Activated naive CD8-positive, alpha-beta T cell treated with anti-CD3 and anti-CD28 coated beads, Interleukin-2, amount 10 ng/mL, durations not matched to agents 7 days and 5 days (primary cell): ENCODE data around the gene TMTC2. TPM values are rescaled to one million over a fixed set of nuclear protein-coding genes. Genes with fewer than 3 reads are reported as not detected.
A peak's percentile ranks its signal among the peaks of the same experiment; 100 is the strongest.

Experiments
- ATAC-seq: fragments of 150-1000 bp; cut with Tn5 transposase; one replicate; pipeline ENCODE4 v1.10.0; 2021; ENCODE audit warnings: low read depth, moderate library complexity
- POLR2A ChIA-PET: fragments of 350-600 bp; sonication (Branson Sonifier 250); formaldehyde crosslinking; loops from one replicate; lab custom pipeline; 2021; ENCODE audit warnings: antibody characterized with exemption; lab: Charles Lee
- DNase-seq: peaks from one replicate; pipeline ENCODE4 v3.0.0; 2021
- H3K27ac Mint-ChIP-seq: one replicate; pipeline ENCODE4 v1.8.0; 2022; ENCODE audit warnings: mild to moderate bottlenecking, mixed read lengths
- H3K27me3 Mint-ChIP-seq: one replicate; pipeline ENCODE4 v1.8.0; 2022; ENCODE audit warnings: mild to moderate bottlenecking, moderate library complexity, mixed read lengths
- H3K36me3 Mint-ChIP-seq: one replicate; pipeline ENCODE4 v1.8.0; 2021; ENCODE audit warnings: mild to moderate bottlenecking, mixed read lengths
- H3K4me1 Mint-ChIP-seq: one replicate; pipeline ENCODE4 v1.8.0; 2021; ENCODE audit warnings: mixed read lengths
- H3K4me3 Mint-ChIP-seq: one replicate; pipeline ENCODE4 v1.8.0; 2022; ENCODE audit warnings: mild to moderate bottlenecking, moderate library complexity, mixed read lengths
- H3K9me3 Mint-ChIP-seq: one replicate; pipeline ENCODE4 v1.8.0; 2021; ENCODE audit warnings: mixed read lengths
- total RNA-seq, 2 experiments: library from RNA; stranded (reverse); gene quantifications; one replicate each; pipeline ENCODE4 v1.2.3, GENCODE V29; 2021

TMTC2 gene
- total RNA-seq, 2 experiments from 2014 or later = 3.3 to 4.1 TPM

DNA sequence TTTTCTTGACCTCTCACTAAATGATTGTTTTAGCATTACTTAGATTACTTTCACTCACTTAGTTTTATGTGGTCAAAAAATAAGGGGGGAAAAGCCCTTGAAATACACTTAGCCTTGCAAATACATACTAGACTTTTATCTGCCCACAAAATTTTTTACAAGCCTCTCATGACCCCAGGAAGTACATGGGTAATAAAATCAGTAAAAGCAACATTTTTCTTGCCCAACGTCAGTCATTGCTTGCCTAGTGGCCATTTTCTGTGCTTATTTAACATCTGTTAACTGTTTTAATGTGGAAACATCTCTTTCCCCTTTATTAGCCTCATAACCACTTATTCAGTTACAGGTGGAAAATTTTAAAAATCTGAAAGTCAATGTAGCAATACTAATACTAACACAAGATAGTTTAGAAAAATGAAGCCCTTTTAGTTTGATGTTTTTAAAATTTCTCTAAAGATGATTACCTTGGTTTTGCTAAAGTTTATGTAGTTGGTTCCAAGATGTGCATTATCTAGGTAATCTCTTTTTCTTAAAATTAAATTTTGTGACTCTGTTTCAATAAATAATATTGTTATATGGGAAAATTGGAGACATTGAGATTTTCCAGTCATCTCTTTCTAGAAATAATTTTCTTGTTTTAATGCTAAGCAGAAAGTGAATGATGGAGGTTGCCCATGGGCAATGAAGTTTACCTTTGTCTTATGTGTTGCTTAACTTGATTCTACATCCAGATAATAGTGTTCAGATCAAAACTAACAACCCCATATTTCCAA is 175.5 kb downstream of the TMTC2 start:
- Mint-ChIP-seq H3K27me3 (peaks cover 2% of the 10 kb centered on the region), H3K27ac (no peak overlapping the region), H3K36me3 (peaks cover 1% of the 10 kb centered on the region), H3K4me1 (no peaks in the 10 kb centered on the region), H3K9me3 (peaks cover 4% of the 10 kb centered on the region), H3K4me3 (no peak overlapping the region)
- ATAC-seq (no peak), DNase-seq (no peak)
- POLR2A ChIA-PET = no interaction called here

DNA sequence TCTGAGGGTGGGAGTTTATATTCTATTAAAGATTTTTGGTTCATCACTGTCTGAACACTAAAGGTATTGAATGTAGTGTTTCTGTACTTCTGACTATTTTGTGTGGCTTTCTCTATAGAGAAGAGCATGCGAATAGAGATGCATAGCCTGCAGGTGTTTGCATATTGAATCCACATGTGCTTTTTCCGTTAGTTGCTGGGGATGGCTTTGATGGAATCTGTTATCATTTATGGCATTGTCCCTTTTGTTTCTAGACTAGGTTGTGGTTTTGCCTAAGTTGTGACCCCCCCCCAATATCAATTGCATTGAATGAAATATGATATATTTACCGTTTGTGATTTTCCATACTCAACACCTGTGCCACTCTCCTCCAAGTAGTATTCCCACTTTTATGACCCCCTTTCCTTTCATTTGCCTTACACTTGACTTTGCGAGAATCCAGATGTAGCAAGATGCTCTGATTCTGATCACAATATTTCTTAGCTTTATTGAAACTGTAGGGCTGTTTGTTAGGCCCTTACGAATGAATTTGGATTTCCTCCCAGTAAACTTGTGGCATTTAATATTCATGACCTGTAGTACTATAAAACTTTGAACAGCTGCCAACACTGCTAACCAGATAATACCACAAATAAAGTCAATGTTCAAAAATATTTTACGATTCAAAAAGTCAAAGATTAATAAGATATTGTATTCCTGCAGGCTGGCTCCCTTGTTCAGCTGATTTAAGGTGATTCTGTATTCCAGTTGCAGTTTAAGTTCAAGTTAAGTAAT is 176.4 kb downstream of the TMTC2 start:
- no peak for DNase-seq
- Mint-ChIP-seq H3K4me3 (no peak overlapping the region), H3K36me3 (peaks cover 1% of the 10 kb centered on the region), H3K4me1 (no peaks in the 10 kb centered on the region), H3K27ac (no peak overlapping the region), H3K27me3 (peaks cover 2% of the 10 kb centered on the region), H3K9me3 (peaks cover 4% of the 10 kb centered on the region)
- POLR2A ChIA-PET = no interaction called here
- ATAC-seq = no peak

DNA sequence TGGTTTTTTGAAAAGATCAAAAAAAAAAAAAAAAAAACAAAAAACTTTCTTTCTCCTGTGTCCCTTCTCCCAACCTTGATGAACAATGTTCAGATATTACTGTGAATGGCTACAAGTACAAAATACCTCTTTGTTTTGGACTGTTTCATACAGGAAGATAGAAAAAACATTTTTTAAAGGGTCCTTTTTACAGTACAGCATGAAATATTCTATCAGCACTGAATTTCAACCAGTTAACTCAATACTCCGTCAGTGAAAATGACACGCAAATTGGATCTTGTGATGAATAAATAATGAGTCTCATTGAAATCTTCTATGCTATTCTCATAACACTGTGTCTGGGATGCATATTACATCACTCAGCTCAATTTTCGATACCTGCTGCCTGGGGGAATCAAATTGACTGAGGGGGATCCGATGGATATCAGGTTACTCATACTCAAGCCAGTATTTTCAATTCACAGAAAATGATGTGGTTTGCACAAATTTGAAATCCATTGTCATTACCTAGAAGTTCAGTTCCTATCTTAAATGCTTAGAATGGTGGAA is 179.6 kb downstream of the TMTC2 start:
- Mint-ChIP-seq H3K9me3 (peaks cover 4% of the 10 kb centered on the region), H3K27ac (no peak overlapping the region), H3K4me3 (no peak overlapping the region), H3K36me3 (peaks cover 1% of the 10 kb centered on the region), H3K4me1 (no peaks in the 10 kb centered on the region), H3K27me3 (peaks cover 2% of the 10 kb centered on the region)
- no peak for ATAC-seq
- DNase-seq = no peak
- POLR2A ChIA-PET = no interaction called here

DNA sequence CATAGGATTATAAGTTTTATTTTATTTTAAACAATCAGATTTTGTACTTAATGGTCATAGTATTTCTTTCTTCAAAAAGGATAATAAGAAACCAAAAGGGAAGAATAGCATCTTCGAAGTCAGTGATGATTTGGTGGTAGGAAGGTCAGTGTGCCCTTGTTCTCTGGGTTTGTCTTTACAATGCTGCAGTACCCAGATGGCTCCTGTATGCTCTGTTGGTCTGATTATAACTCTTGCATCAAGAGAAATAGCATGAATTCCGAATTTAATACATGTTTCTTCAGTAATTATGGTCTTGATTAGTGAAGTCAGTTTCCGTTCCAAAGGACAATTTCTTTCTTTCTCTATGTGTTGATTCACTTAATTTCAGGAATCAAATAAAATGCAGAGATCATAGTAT is 180.2 kb downstream of the TMTC2 start:
- no peak overlapping the region for H3K4me3 Mint-ChIP-seq
- no peak overlapping the region for H3K27ac Mint-ChIP-seq
- H3K27me3 Mint-ChIP-seq = peaks cover 2% of the 10 kb centered on the region
- POLR2A ChIA-PET = no interaction called here
- H3K4me1 Mint-ChIP-seq = no peaks in the 10 kb centered on the region
- DNase-seq (no peak), ATAC-seq (no peak)
- H3K36me3 Mint-ChIP-seq = peaks cover 1% of the 10 kb centered on the region
- peaks cover 4% of the 10 kb centered on the region for H3K9me3 Mint-ChIP-seq

DNA sequence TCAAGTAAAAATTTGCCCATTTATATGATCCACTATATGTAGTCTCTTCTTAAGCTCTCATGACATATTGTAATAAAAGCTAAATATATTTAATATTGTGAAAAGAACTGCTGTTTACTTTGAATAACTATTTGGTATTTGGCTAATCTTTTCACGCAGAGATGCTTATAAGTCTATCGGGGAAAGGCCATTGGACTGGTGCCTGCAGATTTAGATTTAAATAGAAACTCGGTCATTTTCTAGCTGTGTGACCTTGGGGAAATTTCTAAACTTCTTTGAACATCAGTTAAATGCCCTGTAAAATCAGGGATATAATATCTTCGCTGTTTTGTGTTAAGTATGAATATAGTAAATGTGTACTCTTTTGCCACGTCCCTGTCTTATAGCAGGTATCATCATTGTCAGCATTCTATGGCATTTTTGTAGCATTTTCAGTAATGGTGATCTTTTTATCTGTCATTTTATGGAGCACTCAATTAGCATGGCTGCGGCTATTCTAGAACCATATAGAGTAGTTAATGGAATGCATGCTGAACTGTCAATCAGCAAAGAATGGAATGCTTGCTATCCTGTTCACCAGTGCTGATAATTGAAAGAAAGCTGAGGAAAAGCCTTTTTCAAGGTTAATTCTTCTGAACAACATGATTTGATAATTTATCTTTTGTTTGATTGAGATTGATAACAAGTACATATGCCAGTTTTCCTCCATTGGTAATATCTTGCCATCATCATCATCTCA is 181.2 kb downstream of the TMTC2 start:
- H3K4me1 Mint-ChIP-seq = no peaks in the 10 kb centered on the region
- H3K27me3 Mint-ChIP-seq = peaks cover 2% of the 10 kb centered on the region
- ATAC-seq (no peak), DNase-seq (no peak)
- H3K9me3 Mint-ChIP-seq = peaks cover 4% of the 10 kb centered on the region
- H3K36me3 Mint-ChIP-seq = peaks cover 1% of the 10 kb centered on the region
- H3K4me3 Mint-ChIP-seq = no peak overlapping the region
- POLR2A ChIA-PET = no interaction called here
- H3K27ac Mint-ChIP-seq = no peak overlapping the region

DNA sequence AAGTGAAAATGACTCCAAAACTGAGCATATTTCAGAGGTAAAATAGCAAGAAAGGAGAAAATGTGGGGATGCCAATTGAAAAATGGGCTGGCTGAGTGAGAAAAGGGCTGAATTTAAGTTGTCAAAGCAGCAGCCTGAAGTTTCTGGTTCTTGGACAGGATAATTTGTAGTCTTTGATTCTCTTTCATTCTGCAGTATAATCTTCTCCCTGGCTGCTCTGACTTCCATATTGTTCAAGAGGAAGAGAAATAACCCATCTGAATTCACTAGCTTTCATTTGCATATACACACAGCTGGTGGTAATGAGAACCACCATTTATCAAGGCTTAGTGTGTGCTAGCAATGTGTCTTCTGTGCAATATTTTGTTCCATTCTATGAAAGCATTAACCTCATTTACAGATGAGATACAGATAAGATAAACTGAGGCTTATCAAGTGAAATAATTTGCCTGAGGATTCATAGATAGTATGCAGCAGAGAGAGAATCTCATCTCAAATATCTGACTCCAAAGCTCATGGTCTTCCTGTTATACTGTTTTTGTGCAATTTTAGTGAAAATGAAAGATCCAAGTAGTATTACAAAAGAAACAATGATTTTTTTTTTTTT is 184.2 kb downstream of the TMTC2 start:
- POLR2A ChIA-PET = no interaction called here
- no peak for DNase-seq
- Mint-ChIP-seq H3K27me3 (peaks cover under 1% of the 10 kb centered on the region), H3K9me3 (no peaks in the 10 kb centered on the region), H3K27ac (no peak overlapping the region), H3K4me3 (no peak overlapping the region), H3K4me1 (peaks cover 1% of the 10 kb centered on the region), H3K36me3 (no peaks in the 10 kb centered on the region)
- ATAC-seq = no peak

DNA sequence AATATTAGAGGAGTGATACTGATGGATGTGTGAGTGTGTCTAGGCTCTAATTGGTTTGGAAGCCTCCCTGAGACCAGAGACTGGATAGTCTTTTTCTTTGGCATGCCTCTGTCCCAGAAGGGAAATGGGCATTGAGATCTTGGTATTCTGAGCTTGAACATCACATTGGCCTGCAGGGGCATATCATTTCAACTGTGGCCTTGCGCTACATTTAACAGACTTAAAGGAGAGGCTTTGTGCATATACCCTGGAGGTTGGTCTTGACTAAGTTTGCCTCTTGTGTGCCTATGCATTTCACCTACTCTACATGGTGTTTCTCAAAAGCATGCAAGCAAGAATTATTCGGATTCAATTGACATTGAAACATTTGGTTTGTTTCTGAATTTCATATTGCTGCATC is 185.4 kb downstream of the TMTC2 start:
- DNase-seq = no peak
- Mint-ChIP-seq H3K27ac (no peak overlapping the region), H3K36me3 (peaks cover 2% of the 10 kb centered on the region), H3K4me3 (no peak overlapping the region), H3K27me3 (no peaks in the 10 kb centered on the region), H3K4me1 (peaks cover 4% of the 10 kb centered on the region), H3K9me3 (peaks cover 2% of the 10 kb centered on the region)
- no peak for ATAC-seq
- POLR2A ChIA-PET = no interaction called here

DNA sequence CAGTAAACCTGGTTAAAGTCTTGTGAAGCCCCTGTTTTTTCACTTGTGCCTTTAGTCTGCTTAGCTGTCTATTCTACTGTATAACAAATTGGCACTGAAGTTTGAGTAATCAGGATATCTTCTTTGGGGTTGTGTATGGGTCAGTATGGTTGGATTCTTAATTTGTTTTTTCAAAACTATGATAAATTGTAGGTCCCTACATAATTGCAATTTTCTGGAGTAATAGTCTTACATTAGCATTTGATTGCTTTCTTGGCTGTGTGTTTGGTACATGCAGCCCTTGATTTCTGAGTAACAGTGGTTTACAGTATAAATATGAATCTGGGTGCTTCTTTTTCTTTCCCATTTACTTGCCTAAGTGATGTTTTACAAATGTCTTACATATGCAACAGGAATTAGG is 186.6 kb downstream of the TMTC2 start:
- peaks cover 2% of the 10 kb centered on the region for H3K36me3 Mint-ChIP-seq
- H3K27me3 Mint-ChIP-seq = no peaks in the 10 kb centered on the region
- no peak overlapping the region for H3K27ac Mint-ChIP-seq
- DNase-seq (no peak), ATAC-seq (no peak)
- no peak overlapping the region for H3K4me3 Mint-ChIP-seq
- peaks cover 4% of the 10 kb centered on the region for H3K4me1 Mint-ChIP-seq
- POLR2A ChIA-PET = interaction anchor here (0.7 kb wide), 1 partner anchor 25 kb away, joined by 3 read pairs; no protein-coding TSS in a partner anchor
- peaks cover 2% of the 10 kb centered on the region for H3K9me3 Mint-ChIP-seq

DNA sequence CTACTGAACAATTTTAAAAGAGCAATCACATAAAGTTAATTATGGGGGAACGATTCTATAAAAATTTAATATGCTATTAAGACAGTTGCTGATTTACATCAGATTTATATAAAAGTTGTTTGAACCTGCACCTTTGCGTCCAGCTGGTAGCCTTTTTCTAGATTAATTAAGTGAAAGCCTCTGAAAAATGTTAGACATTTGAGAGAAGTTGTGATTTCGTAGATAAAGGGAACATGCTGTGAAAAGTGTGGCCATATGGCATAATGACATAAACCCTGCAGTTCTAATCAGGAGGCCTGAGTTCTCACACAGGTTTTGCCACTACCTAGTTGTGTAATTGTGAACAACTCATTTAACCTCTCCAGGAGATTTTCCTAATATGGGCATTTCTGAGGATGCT is 187.2 kb downstream of the TMTC2 start:
- ATAC-seq (no peak), DNase-seq (no peak)
- Mint-ChIP-seq H3K27me3 (no peaks in the 10 kb centered on the region), H3K27ac (no peak overlapping the region), H3K4me1 (peaks cover 4% of the 10 kb centered on the region), H3K36me3 (peaks cover 2% of the 10 kb centered on the region), H3K4me3 (no peak overlapping the region), H3K9me3 (peaks cover 2% of the 10 kb centered on the region)
- POLR2A ChIA-PET = no interaction called here

DNA sequence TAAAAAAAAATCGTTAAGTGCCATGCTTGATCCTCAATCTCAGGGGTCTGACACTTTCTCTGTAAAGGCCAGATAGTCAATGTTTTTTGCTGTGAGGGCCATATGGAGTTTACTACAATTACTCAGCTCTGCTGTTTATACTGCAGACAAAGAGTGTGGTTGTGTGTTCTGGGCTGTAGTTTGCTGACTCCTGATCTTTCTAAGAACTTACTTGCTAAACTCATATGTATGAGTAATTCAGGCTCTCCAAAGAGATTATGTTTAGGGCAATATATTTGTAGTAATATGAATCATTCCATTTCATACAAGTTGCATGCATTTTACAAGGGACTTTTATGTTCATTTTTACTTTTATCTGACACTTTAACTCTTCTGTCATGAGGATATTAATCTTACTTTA is 188.2 kb downstream of the TMTC2 start:
- Mint-ChIP-seq H3K4me3 (no peak overlapping the region), H3K27me3 (no peaks in the 10 kb centered on the region), H3K27ac (no peak overlapping the region), H3K4me1 (peaks cover 4% of the 10 kb centered on the region), H3K9me3 (peaks cover 2% of the 10 kb centered on the region), H3K36me3 (peaks cover 2% of the 10 kb centered on the region)
- POLR2A ChIA-PET = no interaction called here
- no peak for DNase-seq
- peak; percentile 60 for ATAC-seq

DNA sequence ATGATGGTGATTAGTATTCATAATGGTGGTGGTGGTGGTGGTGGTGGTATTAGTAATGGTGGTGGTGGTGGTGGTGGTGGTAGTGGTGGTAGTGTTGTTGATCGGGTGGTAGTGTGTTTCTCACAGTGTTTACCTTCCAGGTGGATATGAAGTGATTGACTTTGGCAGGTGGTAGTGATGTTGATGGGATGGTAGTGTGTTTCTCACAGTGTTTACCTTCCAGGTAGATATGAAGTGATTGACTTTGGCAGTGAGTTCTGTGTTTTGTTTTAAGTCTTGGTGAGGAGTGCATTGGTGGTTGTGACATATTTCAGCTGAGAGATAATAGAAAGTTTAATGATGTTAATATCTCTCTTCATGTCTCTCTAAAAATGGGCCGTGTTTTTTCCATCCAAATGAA is 189.4 kb downstream of the TMTC2 start:
- ATAC-seq (no peak), DNase-seq (no peak)
- H3K4me3 Mint-ChIP-seq = no peak overlapping the region
- no peaks in the 10 kb centered on the region for H3K27me3 Mint-ChIP-seq
- H3K9me3 Mint-ChIP-seq = peaks cover 2% of the 10 kb centered on the region
- POLR2A ChIA-PET = no interaction called here
- peaks cover 2% of the 10 kb centered on the region for H3K36me3 Mint-ChIP-seq
- no peak overlapping the region for H3K27ac Mint-ChIP-seq
- H3K4me1 Mint-ChIP-seq = peaks cover 4% of the 10 kb centered on the region

DNA sequence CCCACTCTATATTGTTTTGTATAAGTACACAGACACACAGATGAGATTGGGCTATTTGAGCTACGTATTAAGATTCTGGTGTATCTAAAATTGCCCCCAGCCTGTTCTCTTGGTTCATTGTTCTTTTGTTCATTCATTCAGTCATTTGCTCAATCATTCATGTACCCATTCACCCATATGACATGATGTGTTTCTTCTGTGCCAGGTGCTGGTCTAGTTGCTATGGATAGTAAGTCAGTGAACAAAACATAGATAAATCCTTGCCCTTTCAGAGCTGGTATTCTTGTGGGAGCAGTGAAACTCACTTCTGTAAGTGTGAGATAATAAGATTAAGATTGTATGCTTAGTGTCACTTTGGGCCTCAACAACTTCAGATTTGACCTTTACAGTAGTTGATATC is 191.3 kb downstream of the TMTC2 start:
- no peak overlapping the region for H3K27ac Mint-ChIP-seq
- POLR2A ChIA-PET = no interaction called here
- H3K36me3 Mint-ChIP-seq = peaks cover 2% of the 10 kb centered on the region
- DNase-seq (no peak), ATAC-seq (no peak)
- peaks cover 2% of the 10 kb centered on the region for H3K9me3 Mint-ChIP-seq
- no peak overlapping the region for H3K4me3 Mint-ChIP-seq
- no peaks in the 10 kb centered on the region for H3K27me3 Mint-ChIP-seq
- peaks cover 4% of the 10 kb centered on the region for H3K4me1 Mint-ChIP-seq

DNA sequence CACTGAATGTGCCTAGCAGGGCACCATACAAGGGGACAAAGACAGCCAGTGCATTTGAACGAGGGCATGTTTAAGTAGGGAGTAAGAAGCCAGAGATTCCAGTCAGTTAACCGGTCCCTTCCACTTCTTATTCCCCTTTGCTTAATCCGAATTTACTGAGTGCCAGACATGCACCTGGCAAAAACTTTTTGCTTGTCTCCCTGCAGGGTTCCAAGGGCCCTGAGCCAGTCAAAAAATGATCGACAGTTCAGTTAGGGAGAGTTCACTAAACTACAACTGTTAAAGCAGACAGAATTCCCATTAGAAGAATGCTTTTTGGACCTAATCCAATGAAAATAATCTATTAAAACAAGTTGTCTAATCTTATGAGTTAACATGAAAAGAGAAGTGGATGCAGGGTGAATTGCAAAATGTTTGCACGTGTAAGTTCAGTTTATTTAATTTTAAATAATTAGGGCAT is 193.8 kb downstream of the TMTC2 start:
- peaks cover 4% of the 10 kb centered on the region for H3K4me1 Mint-ChIP-seq
- no peak for ATAC-seq
- peaks cover 2% of the 10 kb centered on the region for H3K36me3 Mint-ChIP-seq
- no peak for DNase-seq
- H3K4me3 Mint-ChIP-seq = no peak overlapping the region
- no peaks in the 10 kb centered on the region for H3K27me3 Mint-ChIP-seq
- H3K27ac Mint-ChIP-seq = no peak overlapping the region
- POLR2A ChIA-PET = no interaction called here
- H3K9me3 Mint-ChIP-seq = peaks cover 2% of the 10 kb centered on the region
